ENCODE measurements around the gene CLCN7. TPM values are rescaled to one million over a fixed set of nuclear protein-coding genes. Genes with fewer than 3 reads are reported as not detected.

Gene CLCN7
- polyA plus RNA-seq, 4 donors, result 36.8 to 78.5 (median 54.4) TPM

DNA sequence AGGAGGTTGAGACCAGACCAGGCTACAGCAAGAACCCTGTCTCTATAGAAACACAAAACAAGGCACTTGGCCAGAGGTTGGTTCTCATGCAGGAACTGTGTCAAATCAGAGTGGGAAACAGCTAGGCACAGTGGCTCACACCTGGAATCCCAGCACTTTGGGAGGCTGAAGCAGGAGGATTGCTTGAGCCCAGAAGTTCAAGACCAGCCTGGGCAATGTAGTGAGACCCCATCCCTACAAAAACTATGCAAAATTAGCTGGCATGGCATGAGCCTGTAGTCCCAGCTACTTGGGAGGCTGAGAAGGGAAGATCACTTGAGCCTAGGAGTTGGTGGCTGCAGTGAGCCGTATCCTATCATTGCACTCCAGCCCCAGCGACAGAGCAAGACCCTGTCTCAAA lies 62.0 kb downstream of the CLCN7 start:
- no peak for DNase-seq (ENCODE audit: low read depth in 4 of 4, low spot score in 2 of 4)

DNA sequence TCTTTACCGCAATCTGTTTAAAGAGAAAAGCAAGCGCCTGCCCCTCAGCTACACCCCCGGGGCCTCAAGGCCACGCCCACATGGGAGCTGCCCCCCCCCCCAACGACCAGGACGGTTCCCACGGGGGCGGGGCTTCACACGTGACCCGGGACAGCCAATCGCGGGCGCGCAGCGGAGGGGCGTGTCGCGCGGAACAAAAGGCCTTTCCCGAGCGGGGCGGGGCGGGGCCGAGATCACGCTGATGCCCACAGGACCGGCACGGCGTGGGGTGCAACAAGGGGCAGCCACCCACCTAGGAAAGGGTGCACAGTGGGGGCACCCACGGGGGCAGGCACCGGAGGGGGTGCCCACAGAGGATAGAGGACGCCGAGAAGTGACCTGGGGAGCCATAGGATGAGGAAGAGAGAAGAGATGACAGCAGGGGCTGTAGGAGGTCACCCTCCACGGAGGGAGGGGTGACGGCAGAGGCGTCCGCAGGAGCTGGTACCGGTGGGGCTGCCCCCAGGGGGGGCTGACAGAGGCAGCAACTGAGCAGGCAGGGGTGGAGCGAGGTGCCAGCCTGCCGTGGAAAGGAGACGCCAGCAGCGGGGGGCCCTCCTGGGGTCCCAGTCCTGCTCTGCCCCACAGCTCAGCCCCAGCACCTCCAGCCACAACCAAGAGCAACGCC lies 66.5 kb downstream of the CLCN7 start:
- peak in 3 of 4 donors; percentile 72 to 81 (median 73) for DNase-seq (ENCODE audit: low read depth in 4 of 4, low spot score in 2 of 4)

DNA sequence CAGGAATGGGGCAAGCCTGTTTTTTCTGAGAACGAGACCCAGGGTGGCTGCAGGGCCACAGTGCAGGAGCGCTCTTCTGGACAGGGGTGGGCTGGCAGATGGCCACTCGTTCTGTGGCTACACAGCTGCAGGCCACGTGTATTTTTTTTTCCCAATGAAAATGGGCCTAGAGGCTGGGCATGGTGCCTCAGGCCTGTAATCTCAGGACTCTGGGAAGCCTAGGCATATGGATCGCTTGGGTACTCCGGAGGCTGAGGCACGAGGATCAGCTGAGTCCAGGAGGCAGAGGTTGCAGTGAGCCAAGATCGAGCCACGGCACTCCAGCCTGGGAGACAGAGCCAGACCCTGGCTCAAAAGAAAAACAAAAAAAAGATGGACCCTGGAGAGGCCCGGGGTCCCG lies 67.1 kb downstream of the CLCN7 start:
- DNase-seq (ENCODE audit: low read depth in 4 of 4, low spot score in 2 of 4), result no peak

DNA sequence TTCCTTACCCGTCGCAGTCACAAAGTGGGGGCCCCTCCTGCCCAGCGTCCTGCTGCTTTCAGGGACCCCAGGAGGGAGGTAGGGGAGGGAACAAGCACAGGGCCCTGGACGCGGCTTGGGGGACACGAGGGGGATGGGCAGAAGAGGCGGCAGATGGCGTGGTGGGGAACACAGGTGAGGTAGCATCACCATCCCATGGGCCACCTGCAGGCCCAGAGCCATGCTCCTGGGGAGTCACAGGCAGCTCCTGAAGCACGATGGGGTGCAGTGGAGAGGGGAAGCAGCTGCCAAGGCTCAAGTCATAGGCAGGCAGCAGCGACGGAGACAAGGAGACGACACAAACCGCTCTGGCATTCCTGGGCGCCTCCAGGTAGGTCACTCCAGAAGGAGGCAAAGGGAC lies 71.1 kb downstream of the CLCN7 start:
- no peak for DNase-seq (ENCODE audit: low read depth in 4 of 4, low spot score in 2 of 4)

DNA sequence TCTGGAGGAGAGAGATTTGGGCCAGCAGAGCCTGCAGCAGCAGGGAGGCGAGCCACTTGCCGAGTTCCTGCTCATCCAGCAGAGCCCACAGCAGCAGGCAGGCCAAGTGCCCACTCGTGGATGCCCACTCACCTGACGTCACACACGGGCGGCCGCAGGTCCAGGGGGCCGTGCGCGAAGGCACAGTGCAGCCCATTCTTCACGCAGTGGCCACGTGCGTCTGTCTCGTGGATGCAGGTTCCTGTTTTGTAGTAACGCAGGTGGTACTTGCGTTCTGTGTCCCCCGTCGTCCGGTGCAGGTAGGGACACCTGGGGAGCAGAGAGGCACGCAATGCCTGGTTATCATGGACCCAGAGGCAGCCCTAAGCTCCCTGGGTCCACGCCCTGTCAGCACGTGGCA lies 71.8 kb downstream of the CLCN7 start:
- DNase-seq (ENCODE audit: low read depth in 4 of 4, low spot score in 2 of 4), result no peak

DNA sequence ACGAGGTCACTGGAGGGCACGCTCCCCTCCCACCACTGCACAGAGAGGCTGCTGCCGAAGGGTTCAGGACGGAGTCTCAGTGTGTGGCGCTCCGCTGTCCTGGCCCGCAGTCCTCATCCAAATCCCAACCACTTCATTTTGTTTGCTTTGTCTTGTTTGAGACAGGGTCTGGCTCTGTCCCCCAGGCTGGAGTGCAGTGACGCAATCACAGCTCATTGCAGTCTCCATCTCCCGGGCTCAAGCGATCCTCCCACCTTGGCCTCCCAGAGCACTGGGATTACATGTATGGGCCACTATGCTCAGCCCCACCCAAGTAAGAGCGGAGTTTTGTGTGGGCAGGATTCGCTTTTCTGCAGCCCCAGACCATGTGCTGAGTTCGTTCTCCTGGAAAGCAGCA lies 73.1 kb downstream of the CLCN7 start:
- no peak for DNase-seq (ENCODE audit: low read depth in 4 of 4, low spot score in 2 of 4)

DNA sequence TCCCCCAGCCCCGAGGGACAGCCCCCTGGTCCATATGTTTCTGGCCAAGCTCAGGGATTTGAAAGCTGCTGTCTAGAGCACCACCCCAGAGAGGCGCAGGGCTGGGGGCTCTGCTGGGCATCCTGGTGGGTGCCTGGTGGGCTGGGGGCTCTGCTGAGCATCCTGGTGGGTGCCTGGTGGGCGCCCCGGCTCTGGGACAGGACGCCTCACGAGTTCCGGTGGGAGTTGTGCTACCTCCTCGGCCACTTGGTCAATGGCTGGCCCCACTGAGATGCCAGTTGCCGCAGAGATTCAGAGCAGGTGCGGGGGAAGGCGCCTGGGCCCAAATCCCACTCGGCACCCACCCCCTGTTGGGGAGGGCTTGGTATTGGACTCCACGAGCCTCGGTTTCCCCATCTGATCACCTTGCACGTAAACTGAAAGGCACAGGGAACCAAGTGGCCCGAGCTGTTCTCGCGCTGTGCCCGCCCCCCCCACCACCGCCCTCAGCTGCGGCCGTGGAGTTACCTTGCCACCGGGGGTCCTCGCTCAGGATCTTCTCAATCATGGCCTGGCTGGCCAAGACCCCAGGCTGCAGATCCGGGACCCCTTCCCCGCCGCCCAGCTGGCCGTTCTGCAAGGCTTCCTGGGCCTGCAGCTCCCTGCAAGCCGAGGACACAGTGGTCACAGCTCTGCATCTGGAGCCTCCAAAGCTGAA lies 73.6 kb downstream of the CLCN7 start:
- DNase-seq (ENCODE audit: low read depth in 4 of 4, low spot score in 2 of 4), result no peak

DNA sequence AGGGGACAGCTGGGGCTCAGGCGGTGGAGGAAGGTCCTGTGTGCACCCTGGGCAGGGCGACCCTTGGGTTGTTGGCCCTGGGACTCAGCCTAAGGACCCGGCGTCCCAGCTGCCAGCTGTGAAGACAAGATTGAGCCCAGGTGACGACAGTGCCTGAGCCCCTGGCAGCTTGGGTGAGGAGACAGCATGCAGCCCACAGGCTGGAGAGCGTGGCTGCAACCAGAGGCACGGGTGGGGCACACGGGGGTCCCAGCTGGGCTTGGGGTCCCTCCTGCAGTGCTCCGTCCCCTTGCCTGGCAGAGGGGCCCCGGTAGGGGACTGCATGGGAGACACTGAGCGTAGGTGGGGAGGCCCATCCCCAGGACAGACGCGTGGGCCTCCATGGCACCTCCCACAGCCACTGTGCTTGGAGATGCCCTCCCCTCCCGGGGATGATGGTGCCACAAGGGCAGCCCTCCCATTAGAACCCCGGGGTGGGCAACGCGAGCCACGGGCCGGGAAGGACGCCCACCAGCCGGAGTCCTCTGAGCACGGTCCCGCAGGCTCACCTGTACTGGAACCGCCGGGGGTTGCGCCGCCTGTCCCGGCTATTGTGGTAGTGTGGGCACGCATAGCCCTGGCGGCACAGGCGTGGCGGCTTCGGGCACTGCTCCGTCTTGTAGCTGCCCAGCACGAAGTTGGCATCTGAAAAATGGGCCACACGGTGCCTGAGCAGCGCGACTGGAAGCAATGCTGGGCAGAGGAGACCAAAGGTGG lies 75.8 kb downstream of the CLCN7 start:
- DNase-seq (ENCODE audit: low read depth in 4 of 4, low spot score in 2 of 4), result no peak

DNA sequence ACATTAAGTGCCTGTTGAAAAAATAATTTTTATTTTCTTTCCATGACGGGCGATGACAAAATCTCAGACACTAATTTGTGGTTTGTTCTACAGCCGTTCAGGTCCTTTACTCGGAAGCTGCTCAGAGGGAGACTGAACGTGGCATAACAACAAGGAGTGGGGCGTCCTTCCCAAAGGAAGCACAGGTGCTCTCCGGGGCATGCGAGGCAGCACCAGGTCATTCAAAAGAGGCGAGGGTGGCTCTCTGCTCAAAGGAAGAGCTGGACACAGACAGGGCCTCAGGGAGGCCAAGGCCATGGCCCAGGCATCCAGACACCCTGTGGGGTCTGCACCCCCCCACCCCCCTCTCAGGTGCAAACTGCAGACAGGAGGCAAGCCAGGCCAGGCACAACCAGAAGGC lies 76.5 kb downstream of the CLCN7 start:
- no peak for DNase-seq (ENCODE audit: low read depth in 4 of 4, low spot score in 2 of 4)

DNA sequence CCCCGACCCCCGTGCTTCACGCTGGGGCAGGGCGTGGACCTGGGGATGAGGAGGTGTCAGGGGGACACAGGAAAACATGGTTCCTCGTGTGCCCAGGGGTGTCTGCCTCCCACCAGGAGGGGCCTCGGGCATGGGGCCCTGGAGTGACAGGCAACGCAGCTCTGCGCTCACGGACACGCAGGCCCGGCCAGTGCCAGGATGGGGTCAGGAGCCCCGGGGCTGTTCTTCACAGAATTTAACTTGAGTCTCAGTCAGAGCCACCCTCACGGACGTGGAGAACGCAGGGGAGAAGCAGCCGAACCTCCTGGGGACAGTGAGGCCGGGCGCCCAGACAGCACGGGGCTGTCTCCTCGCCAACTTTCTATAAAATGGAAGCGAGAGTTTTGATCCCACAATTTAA lies 77.0 kb downstream of the CLCN7 start:
- DNase-seq (ENCODE audit: low read depth in 4 of 4, low spot score in 2 of 4), result no peak

DNA sequence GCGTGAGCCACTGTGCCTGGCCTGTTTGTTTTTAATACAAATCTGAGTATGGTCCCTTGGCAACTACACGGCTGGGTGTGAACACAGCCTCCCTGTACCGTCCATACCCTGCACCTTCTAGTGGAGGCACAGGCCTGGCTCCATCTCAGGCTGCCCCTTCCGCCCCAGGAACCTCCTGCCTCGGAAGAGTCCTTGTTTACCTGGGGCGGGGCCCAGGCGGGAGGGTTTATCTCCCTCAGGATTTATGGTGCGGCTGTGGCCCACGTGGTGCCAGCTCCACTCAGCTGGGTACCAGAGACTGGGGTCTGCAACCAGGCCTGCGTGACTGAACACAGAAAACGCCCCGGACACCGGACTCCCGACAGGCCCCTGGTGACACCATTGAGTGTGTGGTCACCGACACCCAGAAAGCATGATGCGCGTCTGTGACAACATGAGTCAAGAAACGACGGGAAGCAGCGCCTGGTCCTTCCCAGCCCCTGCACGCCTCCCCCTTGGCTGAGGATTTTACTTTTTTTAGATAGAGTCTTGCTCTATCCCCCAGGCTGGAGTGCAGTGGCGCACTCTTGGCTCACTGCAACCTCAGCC lies 79.3 kb downstream of the CLCN7 start:
- no peak for DNase-seq (ENCODE audit: low read depth in 4 of 4, low spot score in 2 of 4)

Other genes starting within 250 kb of the CLCN7 start
- 1 to 10 TPM in 2 of 4 donors, under 1 TPM in 2; 0.67 to 1.9 (median 0.96) TPM for gene TPSG1, start 249.8 kb downstream of the CLCN7 start, polyA plus RNA-seq (ENCODE audit: insufficient read length in 4 of 4)
- gene TPSB2, start 244.8 kb downstream of the CLCN7 start, polyA plus RNA-seq (ENCODE audit: insufficient read length in 4 of 4), result under 1 TPM in 3 of 4 donors, not detected in 1; 0.20 to 0.24 (median 0.24) TPM
- gene TPSAB1, start 234.3 kb downstream of the CLCN7 start, polyA plus RNA-seq (ENCODE audit: insufficient read length in 4 of 4), result not detected
- under 1 TPM in 1 of 4 donors, not detected in 3; 0.21 TPM for gene TPSD1, start 219.0 kb downstream of the CLCN7 start, polyA plus RNA-seq (ENCODE audit: insufficient read length in 4 of 4)
- gene UBE2I, start 165.4 kb downstream of the CLCN7 start, polyA plus RNA-seq (ENCODE audit: insufficient read length in 4 of 4), result 100 to 1,000 TPM; 152 to 184 (median 163) TPM
- gene BAIAP3, start 141.4 kb downstream of the CLCN7 start, polyA plus RNA-seq (ENCODE audit: insufficient read length in 4 of 4), result 1 to 10 TPM; 4.9 to 7.0 (median 6.1) TPM
- gene TSR3, start 123.2 kb downstream of the CLCN7 start, polyA plus RNA-seq (ENCODE audit: insufficient read length in 4 of 4), result 10 to 100 TPM; 38.3 to 80.2 (median 54.4) TPM
- gene GNPTG, start 123.1 kb downstream of the CLCN7 start, polyA plus RNA-seq (ENCODE audit: insufficient read length in 4 of 4), result 10 to 100 TPM; 51.5 to 77.0 (median 71.5) TPM
- gene UNKL, start 60.3 kb downstream of the CLCN7 start, polyA plus RNA-seq (ENCODE audit: insufficient read length in 4 of 4), result 10 to 100 TPM; 13.8 to 22.9 (median 20.1) TPM
- 10 to 100 TPM; 12.4 to 17.2 (median 15.0) TPM for gene UQCC4, start 54.3 kb downstream of the CLCN7 start, polyA plus RNA-seq (ENCODE audit: insufficient read length in 4 of 4)
- gene PERCC1, start 44.0 kb downstream of the CLCN7 start, polyA plus RNA-seq (ENCODE audit: insufficient read length in 4 of 4), result under 1 TPM in 1 of 4 donors, not detected in 3; 0.22 TPM
- gene CCDC154, start 30.5 kb downstream of the CLCN7 start, polyA plus RNA-seq (ENCODE audit: insufficient read length in 4 of 4), result 1 to 10 TPM; 1.5 to 3.7 (median 2.9) TPM
- gene PTX4, start 13.9 kb upstream of the CLCN7 start, polyA plus RNA-seq (ENCODE audit: insufficient read length in 4 of 4), result not detected
- gene TELO2, start 18.3 kb upstream of the CLCN7 start, polyA plus RNA-seq (ENCODE audit: insufficient read length in 4 of 4), result 10 to 100 TPM; 26.5 to 50.5 (median 41.5) TPM
- 10 to 100 TPM; 19.2 to 34.6 (median 22.6) TPM for gene TMEM204, start 58.6 kb upstream of the CLCN7 start, polyA plus RNA-seq (ENCODE audit: insufficient read length in 4 of 4)
- 10 to 100 TPM; 34.6 to 54.9 (median 44.7) TPM for gene IFT140, start 137.0 kb upstream of the CLCN7 start, polyA plus RNA-seq (ENCODE audit: insufficient read length in 4 of 4)
- 10 to 100 TPM; 15.6 to 31.4 (median 23.4) TPM for gene CRAMP1, start 137.3 kb upstream of the CLCN7 start, polyA plus RNA-seq (ENCODE audit: insufficient read length in 4 of 4)
- 10 to 100 TPM; 71.5 to 80.9 (median 78.5) TPM for gene JPT2, start 203.3 kb upstream of the CLCN7 start, polyA plus RNA-seq (ENCODE audit: insufficient read length in 4 of 4)
- 10 to 100 TPM; 33.4 to 90.6 (median 58.4) TPM for gene MAPK8IP3, start 231.2 kb upstream of the CLCN7 start, polyA plus RNA-seq (ENCODE audit: insufficient read length in 4 of 4)

Measured in left renal cortex interstitium (tissue), 4 donors.